Endothelial cell of umbilical vein (primary cell): Measurements from ENCODE around the gene IGFBP1. TPM values are rescaled to one million over a fixed set of nuclear protein-coding genes. Genes with fewer than 3 reads are reported as not detected.

Experiments
- BruUV-seq: library from RNA; stranded (reverse); fragments of 400-500 nt; replicated peaks from 2 replicates; lab custom pipeline; 2021; lab: Mats Ljungman, UMichigan
- CTCF ChIA-PET: fragments of 300-600, 350-600 bp; sonication (Branson Sonifier 250); formaldehyde crosslinking; loops from one replicate; lab custom pipeline; 2021; ENCODE audit warnings: antibody characterized with exemption, inconsistent platforms; lab: Charles Lee
- POLR2A ChIA-PET: fragments of 300-600, 350-600 bp; sonication (Branson Sonifier 250); formaldehyde crosslinking; loops from one replicate; lab custom pipeline; 2021; ENCODE audit warnings: antibody characterized with exemption, inconsistent platforms; lab: Charles Lee
- DNase-seq: peaks from one replicate; pipeline ENCODE4 v3.0.0-alpha.2; 2011; ENCODE audit warnings: low read depth, low spot score
- FAIRE-seq: peaks from 2 replicates; lab custom pipeline; 2011; peaks lifted over from hg19 to GRCh38; lab: Jason Lieb, UNC
- H2AFZ ChIP-seq: 2 replicates; pipeline ENCODE4 v1.6.0; 2012; ENCODE audit warnings: low read depth, low read length, control low read depth, inconsistent platforms
- H3K27ac ChIP-seq: 2 replicates; pipeline ENCODE4 v1.5.1; 2011; ENCODE audit warnings: low read depth, mild to moderate bottlenecking, control low read depth, low read length, moderate library complexity; ENCODE audit not compliant: insufficient read depth
- H3K27me3 ChIP-seq, 2 experiments: 2 replicates each; pipeline versions ENCODE4 v1.6.0 to v1.6.1; 2011; ENCODE audit warnings: low read length in 2 of 2, mixed read lengths in 1 of 2; ENCODE audit not compliant: control insufficient read depth in 2 of 2, insufficient read depth in 2 of 2
- H3K36me3 ChIP-seq, 2 experiments: 2 replicates in 1 of 2; 3 replicates in 1 of 2; pipeline ENCODE4 v1.5.1; 2011; ENCODE audit warnings: low read length in 2 of 2, mild to moderate bottlenecking in 1 of 2, moderate library complexity in 1 of 2; ENCODE audit not compliant: control insufficient read depth in 2 of 2, insufficient read depth in 2 of 2; ENCODE audit errors: extremely low read depth in 1 of 2
- H3K4me1 ChIP-seq: 3 replicates; pipeline ENCODE4 v1.5.1; 2011; ENCODE audit warnings: mild to moderate bottlenecking, low read length; ENCODE audit not compliant: control insufficient read depth, insufficient read depth; ENCODE audit errors: extremely low read depth
- H3K4me2 ChIP-seq: 2 replicates; pipeline ENCODE4 v1.6.1; 2011; ENCODE audit warnings: low read length, control low read depth, mixed read lengths; ENCODE audit not compliant: insufficient read depth
- H3K4me3 ChIP-seq, 3 experiments: fragments of 200-600 bp in 1 of 3; sonication (generic), shearing (Covaris generic) in 1 of 3; replicated peaks in 1 of 3; 2 replicates each; pipeline ENCODE4 v1.5.1; 2011 to 2016; ENCODE audit warnings: control low read depth in 3 of 3, low read length in 3 of 3, mild to moderate bottlenecking in 2 of 3, inconsistent platforms in 1 of 3, low read depth in 1 of 3, moderate library complexity in 1 of 3; ENCODE audit not compliant: insufficient read depth in 1 of 3
- H3K79me2 ChIP-seq: 2 replicates; pipeline ENCODE4 v1.6.0; 2012; ENCODE audit warnings: low read length, inconsistent platforms; ENCODE audit not compliant: control insufficient read depth, insufficient read depth
- H3K9ac ChIP-seq: replicated peaks from 2 replicates; pipeline ENCODE3; 2011; ENCODE audit warnings: low read length, control low read depth; ENCODE audit not compliant: insufficient read depth; ENCODE audit errors: extremely low read depth
- H3K9me1 ChIP-seq: replicated peaks from 3 replicates; pipeline ENCODE4 v1.6.0; 2011; ENCODE audit warnings: mild to moderate bottlenecking, low read length; ENCODE audit not compliant: control insufficient read depth, insufficient read depth; ENCODE audit errors: extremely low read depth
- H3K9me3 ChIP-seq: replicated peaks from 2 replicates; pipeline ENCODE4 v1.5.1; 2012; ENCODE audit warnings: low read length, inconsistent platforms; ENCODE audit not compliant: control insufficient read depth, insufficient read depth
- H4K20me1 ChIP-seq: replicated peaks from 2 replicates; pipeline ENCODE3; 2011; ENCODE audit warnings: mild to moderate bottlenecking, low read length; ENCODE audit not compliant: control insufficient read depth, insufficient read depth; ENCODE audit errors: extremely low read depth
- MYC ChIP-seq: IDR thresholded peaks from one replicate; pipeline ENCODE4 v1.6.1; 2011; ENCODE audit warnings: mild to moderate bottlenecking, low read depth, low read length
- POLR2A ChIP-seq: IDR thresholded peaks from 2 replicates; pipeline ENCODE4 v1.6.1; 2012; ENCODE audit warnings: low read depth, mild to moderate bottlenecking, control low read depth, low read length
- dilution Hi-C: fragments of 300-500 bp; cut with MboI; formaldehyde crosslinking; loops from one replicate; pipeline ENCODE4 v1.15.0; 2019; ENCODE audit warnings: low sequenced_read_pairs; ENCODE audit not compliant: extremely low pct_ligation_motif_present
- intact Hi-C: fragments of 100-400 bp; cut with micrococcal nuclease; formaldehyde crosslinking; loops from one replicate; pipeline ENCODE4 v1.10.0; 2022
- polyA plus RNA-seq, 4 experiments: library from polyadenylated mRNA; depleted of rRNA in 3 of 4; stranded (reverse) in 3 of 4; unstranded in 1 of 4; fragments of >200 nt; gene quantifications; 2 replicates each; pipeline versions ENCODE4 v1.2.1 to v1.2.3, GENCODE V29; 2011 to 2012; ENCODE audit warnings: missing spikeins in 1 of 4
- total RNA-seq: library from RNA; stranded (reverse); gene quantifications from 2 replicates; pipeline ENCODE4 v1.2.3, GENCODE V29; 2021
- TF ChIP-seq, protein P1 (sequence below), 2 donors: IDR thresholded peaks; 1 replicate in 1 of 2; 2 replicates in 1 of 2; pipeline ENCODE4 v1.5.1; 2011; ENCODE audit warnings: low read length in 2 of 2, mild to moderate bottlenecking in 2 of 2, moderate library complexity in 2 of 2, control low read depth in 1 of 2, inconsistent platforms in 1 of 2, low read depth in 1 of 2; ENCODE audit not compliant: insufficient read depth in 1 of 2; ENCODE audit errors: extremely low read depth in 1 of 2

Gene IGFBP1
- total and polyA plus RNA-seq, 2 donors (not counting 3 experiments of a cell fraction or from before 2014, with no cell fraction given) = 0.57 to 4.0 TPM

DNA sequence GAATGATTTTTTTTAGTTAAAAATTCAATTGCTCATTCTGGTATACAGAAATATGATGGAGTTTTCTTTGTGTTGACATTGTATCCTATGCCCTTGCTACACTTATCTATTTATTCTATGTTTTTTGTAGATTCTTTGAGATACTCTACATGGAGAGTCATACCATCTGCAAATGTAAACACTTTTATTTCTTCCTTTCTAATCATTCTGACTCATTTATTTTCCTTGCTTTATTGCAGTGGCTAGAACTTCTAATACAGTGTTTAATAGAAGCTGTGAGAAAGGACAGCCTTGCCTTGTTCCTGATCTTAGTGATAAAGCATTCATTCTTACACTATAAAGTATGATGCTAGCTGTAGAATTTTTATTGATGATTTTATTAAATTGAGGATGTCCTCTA is 42.7 kb downstream of the IGFBP1 start:
- H3K79me2 ChIP-seq = no peaks in the 10 kb centered on the region
- no TSS peak for BruUV-seq
- no peaks in the 10 kb centered on the region for H3K9me1 ChIP-seq
- no peak overlapping the region for H3K27ac ChIP-seq
- H3K9me3 ChIP-seq = no peaks in the 10 kb centered on the region
- H3K36me3 ChIP-seq = no peaks in the 10 kb centered on the region
- no peaks in the 10 kb centered on the region for H3K4me1 ChIP-seq
- CTCF ChIA-PET = interaction anchor here (1.3 to 2.5 kb wide), 2 partner anchors 8 to 13 kb away, joined by 7 read pairs; no protein-coding TSS in a partner anchor
- DNase-seq (no peak), FAIRE-seq (no peak)
- peaks cover 5 to 6% of the 10 kb centered on the region in 2 experiments for H3K27me3 ChIP-seq
- H3K4me2 ChIP-seq = no peak overlapping the region
- no peak overlapping the region for H3K4me3 ChIP-seq
- POLR2A ChIA-PET = no interaction called here
- intact Hi-C loops (no loop called here), dilution Hi-C loops (no loop called here)
- no peak for TF ChIP-seq MYC
- TF ChIP-seq, protein P1, sequence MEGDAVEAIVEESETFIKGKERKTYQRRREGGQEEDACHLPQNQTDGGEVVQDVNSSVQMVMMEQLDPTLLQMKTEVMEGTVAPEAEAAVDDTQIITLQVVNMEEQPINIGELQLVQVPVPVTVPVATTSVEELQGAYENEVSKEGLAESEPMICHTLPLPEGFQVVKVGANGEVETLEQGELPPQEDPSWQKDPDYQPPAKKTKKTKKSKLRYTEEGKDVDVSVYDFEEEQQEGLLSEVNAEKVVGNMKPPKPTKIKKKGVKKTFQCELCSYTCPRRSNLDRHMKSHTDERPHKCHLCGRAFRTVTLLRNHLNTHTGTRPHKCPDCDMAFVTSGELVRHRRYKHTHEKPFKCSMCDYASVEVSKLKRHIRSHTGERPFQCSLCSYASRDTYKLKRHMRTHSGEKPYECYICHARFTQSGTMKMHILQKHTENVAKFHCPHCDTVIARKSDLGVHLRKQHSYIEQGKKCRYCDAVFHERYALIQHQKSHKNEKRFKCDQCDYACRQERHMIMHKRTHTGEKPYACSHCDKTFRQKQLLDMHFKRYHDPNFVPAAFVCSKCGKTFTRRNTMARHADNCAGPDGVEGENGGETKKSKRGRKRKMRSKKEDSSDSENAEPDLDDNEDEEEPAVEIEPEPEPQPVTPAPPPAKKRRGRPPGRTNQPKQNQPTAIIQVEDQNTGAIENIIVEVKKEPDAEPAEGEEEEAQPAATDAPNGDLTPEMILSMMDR (IDR thresholded peaks at IDR 0.05; ENCODE audit: extremely low read depth in 1 of 2, insufficient read depth in 1 of 2, low read depth in 1 of 2, low read length in 2 of 2) = no peak
- no peak overlapping the region for H2AFZ ChIP-seq
- no peak overlapping the region for H3K9ac ChIP-seq
- H4K20me1 ChIP-seq = no peaks in the 10 kb centered on the region

DNA sequence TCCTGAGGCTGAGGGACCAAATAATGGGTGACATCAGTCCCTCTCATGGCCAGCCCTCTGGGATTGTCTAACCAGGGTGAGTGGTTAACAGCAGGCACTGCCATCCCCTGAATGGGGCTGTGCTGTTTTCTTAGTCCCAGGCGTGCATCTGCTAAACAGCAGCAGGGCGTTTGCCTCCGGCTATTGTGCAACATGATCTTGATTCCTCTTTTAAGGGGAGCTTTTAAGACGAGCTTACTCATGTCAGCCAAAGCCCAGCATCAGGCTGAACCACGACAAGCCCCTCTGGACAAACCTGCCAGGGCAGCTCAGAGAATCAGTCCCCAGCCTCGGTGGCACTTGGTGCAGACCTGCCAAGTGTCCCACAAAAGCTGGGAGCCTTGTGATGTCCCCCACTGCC is 49.0 kb downstream of the IGFBP1 start:
- CTCF ChIA-PET = no interaction called here

More for the DNA sequence above, 49.0 kb downstream of the IGFBP1 start:
- H3K27me3 ChIP-seq = no peaks in the 10 kb centered on the region
- FAIRE-seq (no peak), DNase-seq (no peak)
- POLR2A ChIA-PET = no interaction called here
- no peaks in the 10 kb centered on the region for H3K4me1 ChIP-seq
- no peak overlapping the region for H3K27ac ChIP-seq
- intact Hi-C loops = no loop called here
- H3K9me3 ChIP-seq = no peaks in the 10 kb centered on the region
- no peaks in the 10 kb centered on the region for H3K79me2 ChIP-seq
- no peak overlapping the region for H3K4me2 ChIP-seq
- H3K36me3 ChIP-seq = no peaks in the 10 kb centered on the region
- no peaks in the 10 kb centered on the region for H3K9me1 ChIP-seq
- no peak overlapping the region for H2AFZ ChIP-seq
- TF ChIP-seq POLR2A = no peak
- no peak overlapping the region for H3K4me3 ChIP-seq
- H3K9ac ChIP-seq = no peak overlapping the region
- dilution Hi-C loops = no loop called here
- no TSS peak for BruUV-seq
- no peaks in the 10 kb centered on the region for H4K20me1 ChIP-seq
